ENCODE measurements around the gene SIRT5.

Gene SIRT5
- 22.7 to 27.3 (median 23.2) reads per million in 3 donors for total RNA-seq

DNA sequence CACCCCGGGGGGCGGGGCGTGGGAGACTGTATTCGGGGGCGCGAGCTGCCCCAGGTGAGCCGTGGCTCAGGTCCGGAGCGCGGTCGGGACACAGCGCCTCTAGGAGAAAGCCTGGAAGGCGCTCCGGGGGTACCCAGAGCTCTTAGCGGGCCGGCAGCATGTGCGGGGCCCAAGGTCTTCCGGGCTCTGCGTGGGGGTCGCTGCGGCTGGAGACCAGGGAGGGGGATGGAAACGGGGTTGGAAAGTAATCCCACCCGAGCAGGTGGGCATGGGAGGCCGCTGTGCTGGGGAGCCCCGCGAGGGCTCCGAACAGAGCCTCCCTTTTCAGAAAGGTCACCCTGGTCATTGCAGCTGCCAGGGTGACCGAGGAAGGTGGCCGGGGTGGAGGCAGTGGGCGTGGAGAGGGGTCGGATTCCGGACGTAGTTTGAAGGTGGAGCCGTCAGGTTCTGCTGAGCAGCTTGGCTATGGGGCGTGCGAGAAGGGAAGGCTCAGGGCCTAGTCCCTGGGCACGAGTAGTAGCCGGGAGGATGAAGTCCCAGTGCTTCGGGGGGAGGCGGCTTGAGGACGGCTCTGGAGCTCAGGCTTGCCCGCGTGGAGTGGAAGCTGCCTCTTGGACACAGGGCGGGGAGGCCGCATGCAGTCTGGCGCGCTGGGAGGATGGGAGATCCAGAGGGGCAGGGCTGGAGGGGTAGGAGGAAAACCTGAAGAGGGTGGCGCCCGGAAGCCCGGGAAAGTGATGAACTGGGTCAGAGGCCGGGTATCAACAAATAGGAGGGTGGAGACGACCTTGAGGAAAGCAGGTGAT, at the start of gene SIRT5:
Gene SIRT5 (plus strand): TSS at position 31 of the 806 bp plus-strand sequence. CDS start 9,510 bp downstream, outside the sequence.
- no peaks in the 10 kb centered on the region for H3K4me1 ChIP-seq (ENCODE audit: control insufficient read depth, insufficient read depth, low read length, poor library complexity, severe bottlenecking)
- H3K36me3 ChIP-seq (ENCODE audit: control insufficient read depth, insufficient read depth, low read length), result no peaks in the 10 kb centered on the region
- H3K9me3 ChIP-seq (ENCODE audit: control insufficient read depth, low read length), result no peaks in the 10 kb centered on the region
- H3K27me3 ChIP-seq (replicated peaks; ENCODE audit: control insufficient read depth, insufficient read depth, low read length, poor library complexity, severe bottlenecking), result no peaks in the 10 kb centered on the region
- H3K4me3 ChIP-seq (ENCODE audit: insufficient read depth, low read depth, low read length, poor library complexity, severe bottlenecking), result peak within 1 kb of the TSS; percentile 87
- H3K27ac ChIP-seq (ENCODE audit: insufficient read depth, low read length, poor library complexity, severe bottlenecking), result peak within 1 kb of the TSS; percentile 85
- DNase-seq, result peak; percentile 63 to 71 (median 66)

GRCh38 chr6:13524801-13525508, 49.4 kb upstream of the SIRT5 start:
- Histone ChIP-seq H3K36me3 (ENCODE audit: control insufficient read depth, insufficient read depth, low read length) (no peaks in the 10 kb centered on the region), H3K27ac (ENCODE audit: insufficient read depth, low read length, poor library complexity, severe bottlenecking) (no peak overlapping the region)

GRCh38 chr6:13526357-13526726, 48.1 kb upstream of the SIRT5 start:
- no peak for DNase-seq
- Histone ChIP-seq H3K4me1 (ENCODE audit: control insufficient read depth, insufficient read depth, low read length, poor library complexity, severe bottlenecking) (no peaks in the 10 kb centered on the region), H3K9me3 (ENCODE audit: control insufficient read depth, low read length) (no peaks in the 10 kb centered on the region), H3K4me3 (ENCODE audit: insufficient read depth, low read depth, low read length, poor library complexity, severe bottlenecking) (no peak overlapping the region), H3K27ac (ENCODE audit: insufficient read depth, low read length, poor library complexity, severe bottlenecking) (no peak overlapping the region), H3K36me3 (ENCODE audit: control insufficient read depth, insufficient read depth, low read length) (no peaks in the 10 kb centered on the region), H3K27me3 (replicated peaks; ENCODE audit: control insufficient read depth, insufficient read depth, low read length, poor library complexity, severe bottlenecking) (no peaks in the 10 kb centered on the region)

More at GRCh38 chr6:13524801-13525508, 49.4 kb upstream of the SIRT5 start:
- Histone ChIP-seq H3K27me3 (replicated peaks; ENCODE audit: control insufficient read depth, insufficient read depth, low read length, poor library complexity, severe bottlenecking) (no peaks in the 10 kb centered on the region), H3K4me1 (ENCODE audit: control insufficient read depth, insufficient read depth, low read length, poor library complexity, severe bottlenecking) (no peaks in the 10 kb centered on the region), H3K4me3 (ENCODE audit: insufficient read depth, low read depth, low read length, poor library complexity, severe bottlenecking) (no peak overlapping the region), H3K9me3 (ENCODE audit: control insufficient read depth, low read length) (no peaks in the 10 kb centered on the region)
- DNase-seq, result no peak

GRCh38 chr6:13526727-13527670, 47.4 kb upstream of the SIRT5 start:
- no peak for DNase-seq
- Histone ChIP-seq H3K36me3 (ENCODE audit: control insufficient read depth, insufficient read depth, low read length) (no peaks in the 10 kb centered on the region), H3K9me3 (ENCODE audit: control insufficient read depth, low read length) (no peaks in the 10 kb centered on the region), H3K4me3 (ENCODE audit: insufficient read depth, low read depth, low read length, poor library complexity, severe bottlenecking) (no peak overlapping the region), H3K4me1 (ENCODE audit: control insufficient read depth, insufficient read depth, low read length, poor library complexity, severe bottlenecking) (no peaks in the 10 kb centered on the region), H3K27ac (ENCODE audit: insufficient read depth, low read length, poor library complexity, severe bottlenecking) (no peak overlapping the region), H3K27me3 (replicated peaks; ENCODE audit: control insufficient read depth, insufficient read depth, low read length, poor library complexity, severe bottlenecking) (no peaks in the 10 kb centered on the region)

DNA sequence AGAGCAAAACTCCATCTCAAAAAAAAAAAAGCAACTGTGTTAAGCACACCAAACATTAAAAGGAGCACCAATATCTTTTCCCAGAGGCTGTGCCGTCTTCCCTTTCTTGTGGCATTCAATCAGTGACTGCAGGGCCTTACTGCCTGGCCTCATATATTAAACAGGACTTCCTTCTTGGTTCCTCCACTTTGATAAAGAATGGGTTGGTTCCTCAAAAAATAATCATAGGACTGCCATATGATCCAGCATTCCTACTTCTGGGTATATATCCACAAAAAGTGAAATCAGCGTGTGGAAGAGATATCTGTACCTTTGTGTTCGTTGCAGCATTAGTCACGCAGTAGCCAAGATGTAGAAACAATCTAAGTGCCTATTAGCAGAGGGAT, 46.7 kb upstream of the SIRT5 start:
- no peak for DNase-seq
- Histone ChIP-seq H3K4me3 (ENCODE audit: insufficient read depth, low read depth, low read length, poor library complexity, severe bottlenecking) (no peak overlapping the region), H3K36me3 (ENCODE audit: control insufficient read depth, insufficient read depth, low read length) (no peaks in the 10 kb centered on the region), H3K27ac (ENCODE audit: insufficient read depth, low read length, poor library complexity, severe bottlenecking) (no peak overlapping the region), H3K27me3 (replicated peaks; ENCODE audit: control insufficient read depth, insufficient read depth, low read length, poor library complexity, severe bottlenecking) (no peaks in the 10 kb centered on the region), H3K9me3 (ENCODE audit: control insufficient read depth, low read length) (no peaks in the 10 kb centered on the region), H3K4me1 (ENCODE audit: control insufficient read depth, insufficient read depth, low read length, poor library complexity, severe bottlenecking) (no peaks in the 10 kb centered on the region)

GRCh38 chr6:13528232-13528631, 46.2 kb upstream of the SIRT5 start:
- Histone ChIP-seq H3K9me3 (ENCODE audit: control insufficient read depth, low read length) (no peaks in the 10 kb centered on the region), H3K4me3 (ENCODE audit: insufficient read depth, low read depth, low read length, poor library complexity, severe bottlenecking) (no peak overlapping the region), H3K4me1 (ENCODE audit: control insufficient read depth, insufficient read depth, low read length, poor library complexity, severe bottlenecking) (no peaks in the 10 kb centered on the region), H3K27ac (ENCODE audit: insufficient read depth, low read length, poor library complexity, severe bottlenecking) (no peak overlapping the region), H3K36me3 (ENCODE audit: control insufficient read depth, insufficient read depth, low read length) (no peaks in the 10 kb centered on the region), H3K27me3 (replicated peaks; ENCODE audit: control insufficient read depth, insufficient read depth, low read length, poor library complexity, severe bottlenecking) (no peaks in the 10 kb centered on the region)
- DNase-seq, result no peak

GRCh38 chr6:13528777-13529343, 45.5 kb upstream of the SIRT5 start:
- Histone ChIP-seq H3K36me3 (ENCODE audit: control insufficient read depth, insufficient read depth, low read length) (no peaks in the 10 kb centered on the region), H3K4me1 (ENCODE audit: control insufficient read depth, insufficient read depth, low read length, poor library complexity, severe bottlenecking) (no peaks in the 10 kb centered on the region), H3K27me3 (replicated peaks; ENCODE audit: control insufficient read depth, insufficient read depth, low read length, poor library complexity, severe bottlenecking) (no peaks in the 10 kb centered on the region), H3K9me3 (ENCODE audit: control insufficient read depth, low read length) (no peaks in the 10 kb centered on the region), H3K27ac (ENCODE audit: insufficient read depth, low read length, poor library complexity, severe bottlenecking) (no peak overlapping the region), H3K4me3 (ENCODE audit: insufficient read depth, low read depth, low read length, poor library complexity, severe bottlenecking) (no peak overlapping the region)
- DNase-seq, result no peak

GRCh38 chr6:13531956-13532355, 42.4 kb upstream of the SIRT5 start:
- H3K4me3 ChIP-seq (ENCODE audit: insufficient read depth, low read depth, low read length, poor library complexity, severe bottlenecking), result no peak overlapping the region
- no peak overlapping the region for H3K27ac ChIP-seq (ENCODE audit: insufficient read depth, low read length, poor library complexity, severe bottlenecking)
- no peaks in the 10 kb centered on the region for H3K4me1 ChIP-seq (ENCODE audit: control insufficient read depth, insufficient read depth, low read length, poor library complexity, severe bottlenecking)

GRCh38 chr6:13534536-13534935, 39.9 kb upstream of the SIRT5 start:
- no peak for DNase-seq
- no peaks in the 10 kb centered on the region for H3K4me1 ChIP-seq (ENCODE audit: control insufficient read depth, insufficient read depth, low read length, poor library complexity, severe bottlenecking)
- H3K4me3 ChIP-seq (ENCODE audit: insufficient read depth, low read depth, low read length, poor library complexity, severe bottlenecking), result no peak overlapping the region
- no peak overlapping the region for H3K27ac ChIP-seq (ENCODE audit: insufficient read depth, low read length, poor library complexity, severe bottlenecking)
- no peaks in the 10 kb centered on the region for H3K36me3 ChIP-seq (ENCODE audit: control insufficient read depth, insufficient read depth, low read length)
- no peaks in the 10 kb centered on the region for H3K27me3 ChIP-seq (replicated peaks; ENCODE audit: control insufficient read depth, insufficient read depth, low read length, poor library complexity, severe bottlenecking)
- H3K9me3 ChIP-seq (ENCODE audit: control insufficient read depth, low read length), result no peaks in the 10 kb centered on the region

More at GRCh38 chr6:13531956-13532355, 42.4 kb upstream of the SIRT5 start:
- Histone ChIP-seq H3K27me3 (replicated peaks; ENCODE audit: control insufficient read depth, insufficient read depth, low read length, poor library complexity, severe bottlenecking) (no peaks in the 10 kb centered on the region), H3K9me3 (ENCODE audit: control insufficient read depth, low read length) (no peaks in the 10 kb centered on the region), H3K36me3 (ENCODE audit: control insufficient read depth, insufficient read depth, low read length) (no peaks in the 10 kb centered on the region)
- no peak for DNase-seq

All from effector memory CD4-positive, alpha-beta T cell (primary cell).